ENCODE results near the gene CASTOR1.

Gene CASTOR1

DNA sequence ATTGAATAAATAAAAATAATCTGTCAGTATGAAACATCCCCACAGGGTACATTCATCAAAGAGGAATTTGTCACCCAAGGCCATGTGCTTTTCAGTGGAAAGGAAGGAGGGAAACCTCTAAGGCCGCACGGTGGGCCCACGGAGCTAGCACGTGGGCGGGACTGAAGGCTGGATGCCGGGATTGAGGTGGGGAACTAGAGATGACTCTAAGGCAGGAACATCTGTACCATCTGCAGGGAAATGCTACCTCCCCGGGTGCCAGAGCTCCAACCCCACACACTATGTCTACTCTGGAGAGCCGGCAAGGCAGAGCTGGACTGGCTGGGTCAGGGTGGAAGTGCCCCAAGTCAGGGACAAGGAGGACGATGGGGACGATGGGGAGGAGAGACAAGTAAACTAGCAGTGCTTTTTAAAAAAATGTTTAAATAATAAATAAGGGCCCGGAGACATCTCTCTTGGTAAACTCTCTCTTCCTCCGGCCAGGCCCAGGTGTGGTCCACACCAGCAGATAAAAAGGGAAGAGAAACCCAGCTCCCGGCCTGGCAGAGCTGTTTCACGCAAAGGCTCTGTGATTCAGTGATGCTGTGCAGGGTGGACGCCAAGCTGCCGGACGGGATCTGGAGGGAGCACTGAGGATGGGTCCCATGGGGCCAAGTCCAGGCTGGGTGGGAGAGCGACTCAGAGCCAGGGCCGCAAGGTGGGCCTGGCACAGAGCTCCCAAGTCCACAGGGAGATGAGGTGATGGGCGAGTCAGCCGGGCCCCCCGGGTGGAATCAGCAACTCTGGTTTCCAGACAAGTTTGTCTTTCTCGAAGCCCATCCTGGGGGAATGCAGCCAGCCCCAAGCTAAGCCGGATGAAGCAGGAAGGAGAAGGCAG, 48.5 kb downstream of the CASTOR1 start:
- DNase-seq: no peak

DNA sequence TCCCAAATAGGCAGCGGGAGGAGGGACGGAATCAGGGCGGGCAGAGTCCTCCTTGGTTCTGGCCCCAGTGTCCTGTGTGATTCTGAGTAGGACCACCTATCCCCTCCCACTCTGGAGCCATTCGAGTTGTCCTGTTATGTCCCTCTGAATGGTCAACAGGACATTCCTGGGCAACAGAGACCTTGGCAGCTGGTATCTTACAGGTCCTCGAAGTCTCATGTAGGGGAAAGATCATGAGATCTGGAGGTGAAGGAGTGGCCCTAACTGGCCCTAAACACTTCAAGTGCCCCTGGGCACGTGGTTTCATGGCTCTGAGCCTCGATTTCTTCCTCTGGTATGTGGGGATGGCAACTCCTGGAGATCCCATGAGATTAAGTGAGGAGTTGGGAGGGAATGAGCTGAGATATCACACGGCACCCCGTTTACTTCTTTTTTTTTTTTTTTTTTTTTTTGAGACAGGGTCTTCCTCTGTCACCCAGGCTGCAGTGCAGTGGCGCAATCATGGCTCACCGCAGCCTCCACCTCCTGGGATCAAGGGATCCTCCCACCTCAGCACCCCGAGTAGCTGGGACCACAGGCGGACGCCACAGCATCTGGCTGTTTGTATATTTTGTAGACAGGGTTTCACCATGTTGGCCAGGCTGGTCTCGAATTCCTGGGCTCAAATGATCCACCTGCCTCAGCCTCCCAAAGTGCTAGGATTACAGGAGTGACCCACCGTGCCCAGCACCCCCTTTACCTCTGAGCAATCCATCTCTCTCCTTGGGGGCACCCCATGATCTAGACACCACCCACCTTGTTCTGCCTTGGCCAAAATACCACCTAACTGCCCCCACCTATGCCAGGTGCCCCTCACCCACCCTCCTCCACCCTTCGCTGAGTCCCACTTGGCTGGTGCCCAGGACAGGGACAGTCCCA, 49.6 kb downstream of the CASTOR1 start:
- no peak for DNase-seq

DNA sequence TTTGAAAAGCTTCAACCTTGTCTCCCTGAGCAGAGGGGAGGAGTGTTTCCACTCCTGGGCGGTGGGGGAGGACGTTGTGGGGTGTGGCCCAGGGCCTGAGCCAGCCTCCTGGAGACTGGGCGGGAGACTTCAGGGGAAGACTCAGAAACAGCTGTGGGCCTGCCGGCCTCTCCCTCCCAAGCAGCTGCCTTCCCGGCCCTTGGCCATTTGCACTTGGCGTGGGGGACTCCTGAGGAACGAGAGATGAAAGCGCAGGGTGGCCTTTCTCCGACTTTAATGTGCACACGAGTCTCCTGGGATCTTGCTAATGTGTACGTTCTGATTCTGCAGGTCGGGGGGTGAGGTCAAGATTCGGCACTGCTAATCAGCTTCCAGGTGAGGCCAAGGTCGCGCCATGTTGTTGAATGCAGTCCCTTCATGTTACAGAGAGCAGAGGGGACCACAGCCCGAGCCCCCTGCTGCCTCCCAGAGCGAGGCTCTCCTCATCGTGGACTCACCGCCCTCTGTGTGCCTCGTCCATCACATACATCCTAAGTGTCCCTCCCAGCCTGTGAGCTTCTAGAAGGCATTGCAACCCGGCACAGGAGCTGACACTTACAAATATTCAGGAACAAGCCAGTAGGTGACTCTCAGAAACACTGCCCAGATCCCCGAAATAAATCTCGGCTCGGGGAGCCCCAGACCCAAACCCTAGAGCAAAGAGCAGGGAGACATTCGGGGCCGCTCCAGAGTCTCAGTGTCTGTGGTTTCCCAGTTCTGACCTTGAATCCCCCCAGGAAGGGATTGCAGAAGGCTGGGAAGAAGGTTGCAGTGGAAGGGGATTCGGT, 50.4 kb downstream of the CASTOR1 start:
- no peak for DNase-seq

DNA sequence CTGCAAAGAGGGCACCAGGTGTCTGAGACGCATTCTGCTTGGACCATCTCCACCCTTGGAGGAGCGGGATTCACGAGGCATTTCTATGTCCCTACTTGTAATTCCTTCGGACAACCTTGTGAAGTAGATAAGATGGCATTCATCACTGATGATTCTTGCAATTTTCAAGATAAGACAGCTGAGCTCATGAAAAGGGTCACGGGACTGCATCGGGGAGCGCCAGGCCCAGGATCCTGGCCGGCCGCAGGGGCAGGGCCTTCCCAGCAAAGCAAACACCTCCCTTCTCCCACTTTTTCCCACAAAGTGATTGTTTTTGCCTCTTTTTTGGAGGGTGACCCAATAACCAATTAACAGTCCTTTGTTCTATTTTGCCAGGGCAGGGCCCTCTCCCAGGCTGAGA, 51.2 kb downstream of the CASTOR1 start:
- DNase-seq: no peak

DNA sequence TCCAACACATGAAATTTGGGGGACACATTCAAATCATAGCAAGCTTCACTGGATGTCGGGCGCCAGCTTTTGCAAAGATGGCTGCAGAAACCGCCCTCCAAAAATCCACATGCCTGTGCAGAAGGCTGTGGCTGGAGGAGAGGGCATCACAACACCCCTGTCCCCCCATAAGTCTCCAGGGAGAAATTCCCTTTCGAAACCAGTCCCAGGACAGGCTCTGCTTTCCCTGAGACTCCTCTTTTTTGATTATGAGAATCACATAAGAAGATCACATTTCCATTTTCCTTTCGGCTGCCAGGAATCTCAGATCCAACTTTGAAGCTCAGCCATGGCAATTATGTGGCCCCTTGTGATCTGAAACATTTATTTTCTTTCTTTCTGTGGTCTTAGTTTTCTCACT, 52.4 kb downstream of the CASTOR1 start:
- DNase-seq: no peak

DNA sequence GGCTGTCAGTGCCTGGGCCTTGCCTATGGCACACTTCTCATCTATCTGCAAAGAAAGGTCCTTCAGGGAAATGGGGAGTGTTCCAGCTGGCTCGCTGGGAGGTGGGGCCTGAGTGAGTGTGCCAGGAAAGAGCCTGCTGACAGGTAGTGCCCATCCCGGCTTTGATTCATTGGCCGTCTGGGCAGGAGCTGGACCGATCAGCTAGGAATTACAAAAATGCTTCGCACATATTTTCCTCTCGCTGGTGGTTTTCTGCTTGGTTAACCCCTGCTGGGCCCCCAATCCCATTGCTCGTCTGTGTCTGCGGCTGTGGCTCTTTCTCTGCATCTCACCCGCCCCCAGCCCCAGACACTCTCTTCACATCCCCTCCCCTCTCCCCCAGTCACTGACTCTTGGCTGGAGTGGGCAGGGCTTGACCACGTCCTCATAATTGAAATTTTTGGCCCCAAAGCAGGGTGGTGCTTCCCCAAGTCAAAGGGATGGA, 53.6 kb downstream of the CASTOR1 start:
- DNase-seq: peak; percentile 19

All from NCI-H2029 treated with DMSO at 0.1 percent for 48 hours (cell line).